SJCRH30 (cell line): ENCODE data around the gene PPP1R3G. TPM values are rescaled to one million over a fixed set of nuclear protein-coding genes. Genes with fewer than 3 reads are reported as not detected.
"Not testable (repeated sequence)": the region's sequence is repeated elsewhere in the genome, so short reads cannot be mapped to it uniquely, and the experiment has no call there.

Experiments used
- DNase-seq, 2 experiments: peaks; one replicate each; pipeline ENCODE4 v3.0.0-alpha.2; 2015 to 2020
- H3K27ac ChIP-seq: fragments of 250-450 bp; sonication (Bioruptor Pico); 2 replicates; pipeline ENCODE4 v1.5.1; 2020; ENCODE audit warnings: mild to moderate bottlenecking, moderate library complexity
- H3K27me3 ChIP-seq: fragments of 250-450 bp; sonication (Bioruptor Pico); 2 replicates; pipeline ENCODE4 v1.5.1; 2020; ENCODE audit warnings: mild to moderate bottlenecking, moderate library complexity
- H3K36me3 ChIP-seq: fragments of 250-450 bp; sonication (Bioruptor Pico); 2 replicates; pipeline ENCODE4 v1.5.1; 2020; ENCODE audit warnings: mild to moderate bottlenecking, moderate library complexity
- H3K4me1 ChIP-seq: fragments of 250-450 bp; sonication (Bioruptor Pico); 2 replicates; pipeline ENCODE4 v1.5.1; 2020; ENCODE audit warnings: mild to moderate bottlenecking, moderate library complexity
- H3K4me3 ChIP-seq: fragments of 250-450 bp; sonication (Bioruptor Pico); 2 replicates; pipeline ENCODE4 v1.5.1; 2020; ENCODE audit warnings: mild to moderate bottlenecking, moderate library complexity
- H3K9me3 ChIP-seq: fragments of 250-450 bp; sonication (Bioruptor Pico); replicated peaks from 2 replicates; pipeline ENCODE4 v1.5.1; 2020; ENCODE audit warnings: mild to moderate bottlenecking, moderate library complexity
- total RNA-seq: library from RNA; depleted of rRNA; stranded (reverse); fragments of >200 nt; shearing (Covaris generic); gene quantifications from 2 replicates; pipeline ENCODE4 v1.2.3, GENCODE V29; 2014

The PPP1R3G gene
- total RNA-seq, 1 experiment from 2014 or later = 0.71 TPM

GRCh38 chr6:5111626-5112025 lies 26.5 kb downstream of the PPP1R3G start:
- DNase-seq = no peak

GRCh38 chr6:5112066-5112799 lies 27.1 kb downstream of the PPP1R3G start:
- peaks cover 8% of the 10 kb centered on the region; the same call in 1 of the 2 replicates for H3K4me1 ChIP-seq
- H3K4me3 ChIP-seq = no peak overlapping the region
- H3K27ac ChIP-seq = peak overlapping the region; percentile 26; the same call in 1 of the 2 replicates
- no peaks in the 10 kb centered on the region for H3K27me3 ChIP-seq
- H3K9me3 ChIP-seq = no peaks in the 10 kb centered on the region
- DNase-seq = peak; percentile 67 to 70
- H3K36me3 ChIP-seq = 0 out of 2 replicates have a peak, but pooled peaks cover 3% of the 10 kb centered on the region

More at GRCh38 chr6:5111626-5112025, 26.5 kb downstream of the PPP1R3G start:
- Histone ChIP-seq H3K27ac (peak overlapping the region; percentile 26; the same call in 1 of the 2 replicates), H3K4me3 (no peak overlapping the region), H3K27me3 (no peaks in the 10 kb centered on the region), H3K36me3 (0 out of 2 replicates have a peak, but pooled peaks cover 3% of the 10 kb centered on the region), H3K4me1 (peaks cover 8% of the 10 kb centered on the region; the same call in 1 of the 2 replicates), H3K9me3 (no peaks in the 10 kb centered on the region)

GRCh38 chr6:5113096-5113495 lies 28.0 kb downstream of the PPP1R3G start:
- Histone ChIP-seq H3K9me3 (no peaks in the 10 kb centered on the region), H3K4me1 (peaks cover 8% of the 10 kb centered on the region; the same call in 1 of the 2 replicates), H3K36me3 (0 out of 2 replicates have a peak, but pooled peaks cover 3% of the 10 kb centered on the region), H3K4me3 (no peak overlapping the region), H3K27ac (no peak overlapping the region), H3K27me3 (no peaks in the 10 kb centered on the region)
- DNase-seq = no peak

GRCh38 chr6:5115168-5115567 lies 30.0 kb downstream of the PPP1R3G start:
- H3K27ac ChIP-seq = no peak overlapping the region
- H3K4me3 ChIP-seq = no peak overlapping the region
- H3K9me3 ChIP-seq = no peaks in the 10 kb centered on the region
- H3K36me3 ChIP-seq = 0 out of 2 replicates have a peak, but pooled peaks cover 3% of the 10 kb centered on the region
- H3K27me3 ChIP-seq = no peaks in the 10 kb centered on the region
- peaks cover 8% of the 10 kb centered on the region; the same call in 1 of the 2 replicates for H3K4me1 ChIP-seq
- no peak for DNase-seq

- H3K36me3 ChIP-seq = no peaks in the 10 kb centered on the region
- no peak for DNase-seq
- no peaks in the 10 kb centered on the region for H3K9me3 ChIP-seq
- H3K4me3 ChIP-seq = no peak overlapping the region
- no peaks in the 10 kb centered on the region for H3K27me3 ChIP-seq
- peaks cover 8% of the 10 kb centered on the region; the same call in 1 of the 2 replicates for H3K4me1 ChIP-seq
- H3K27ac ChIP-seq = no peak overlapping the region
Observed at GRCh38 chr6:5116243-5116991, 31.3 kb downstream of the PPP1R3G start.

GRCh38 chr6:5119090-5119951 lies 34.2 kb downstream of the PPP1R3G start:
- Histone ChIP-seq H3K27me3 (no peaks in the 10 kb centered on the region), H3K9me3 (no peaks in the 10 kb centered on the region), H3K4me3 (no peak overlapping the region), H3K36me3 (no peaks in the 10 kb centered on the region), H3K4me1 (peaks cover 15% of the 10 kb centered on the region), H3K27ac (no peak overlapping the region)
- DNase-seq = no peak

- Histone ChIP-seq H3K36me3 (no peaks in the 10 kb centered on the region), H3K27ac (no peak overlapping the region), H3K4me3 (no peak overlapping the region), H3K27me3 (no peaks in the 10 kb centered on the region), H3K4me1 (peaks cover 16% of the 10 kb centered on the region), H3K9me3 (no peaks in the 10 kb centered on the region)
- no peak for DNase-seq
Observed at GRCh38 chr6:5120011-5120410, 34.9 kb downstream of the PPP1R3G start.

- peaks cover 16% of the 10 kb centered on the region for H3K4me1 ChIP-seq
- H3K27me3 ChIP-seq, H3K36me3 ChIP-seq, H3K4me3 ChIP-seq, DNase-seq, H3K27ac ChIP-seq, H3K9me3 ChIP-seq: not testable (repeated sequence)
Observed at GRCh38 chr6:5120543-5120942, 35.4 kb downstream of the PPP1R3G start.

GRCh38 chr6:5121479-5121878 lies 36.3 kb downstream of the PPP1R3G start:
- H3K36me3 ChIP-seq = no peaks in the 10 kb centered on the region
- peaks cover 22% of the 10 kb centered on the region for H3K4me1 ChIP-seq
- no peak for DNase-seq
- H3K9me3 ChIP-seq = no peaks in the 10 kb centered on the region
- H3K27me3 ChIP-seq = no peaks in the 10 kb centered on the region
- H3K27ac ChIP-seq = no peak overlapping the region
- no peak overlapping the region for H3K4me3 ChIP-seq

- H3K36me3 ChIP-seq = no peaks in the 10 kb centered on the region
- H3K27ac ChIP-seq = no peak overlapping the region
- no peaks in the 10 kb centered on the region for H3K9me3 ChIP-seq
- H3K4me3 ChIP-seq = no peak overlapping the region
- peaks cover 22% of the 10 kb centered on the region for H3K4me1 ChIP-seq
- DNase-seq = no peak
- H3K27me3 ChIP-seq = no peaks in the 10 kb centered on the region
Observed at GRCh38 chr6:5121956-5122355, 36.8 kb downstream of the PPP1R3G start.

- Histone ChIP-seq H3K9me3 (no peaks in the 10 kb centered on the region), H3K27ac (peak overlapping the region; percentile 87), H3K4me3 (no peak overlapping the region), H3K4me1 (peaks cover 22% of the 10 kb centered on the region), H3K36me3 (no peaks in the 10 kb centered on the region), H3K27me3 (no peaks in the 10 kb centered on the region)
- peak in 1 of 2 experiments; percentile 10 for DNase-seq
Observed at GRCh38 chr6:5122504-5123112, 37.5 kb downstream of the PPP1R3G start.

GRCh38 chr6:5123296-5124143 lies 38.4 kb downstream of the PPP1R3G start:
- H3K4me1 ChIP-seq = peaks cover 22% of the 10 kb centered on the region
- H3K27ac ChIP-seq = peak overlapping the region; percentile 87
- no peaks in the 10 kb centered on the region for H3K27me3 ChIP-seq
- H3K36me3 ChIP-seq = no peaks in the 10 kb centered on the region
- H3K9me3 ChIP-seq = no peaks in the 10 kb centered on the region
- peak; percentile 75 to 82 for DNase-seq
- H3K4me3 ChIP-seq = no peak overlapping the region; the same call in 1 of the 2 replicates

GRCh38 chr6:5124526-5124925 lies 39.4 kb downstream of the PPP1R3G start:
- Histone ChIP-seq H3K4me3 (no peak overlapping the region), H3K27me3 (no peaks in the 10 kb centered on the region), H3K36me3 (no peaks in the 10 kb centered on the region), H3K27ac (peak overlapping the region; percentile 87; the same call in 1 of the 2 replicates), H3K4me1 (peaks cover 22% of the 10 kb centered on the region), H3K9me3 (no peaks in the 10 kb centered on the region)
- no peak for DNase-seq
